Panc1 (cell line): ENCODE results near the gene STK4.

Experiments
- POLR2AphosphoS5 ChIP-seq: IDR thresholded peaks from 2 replicates; pipeline ENCODE4 v1.6.1; 2012; ENCODE audit warnings: mild to moderate bottlenecking, low read depth, low read length, moderate library complexity
- TF ChIP-seq, protein P1 (sequence below): fragments of 450-650 bp; IDR thresholded peaks from 2 replicates; pipeline ENCODE4 v1.5.1; 2017; ENCODE audit warnings: mild to moderate bottlenecking

- TF ChIP-seq, protein P1, sequence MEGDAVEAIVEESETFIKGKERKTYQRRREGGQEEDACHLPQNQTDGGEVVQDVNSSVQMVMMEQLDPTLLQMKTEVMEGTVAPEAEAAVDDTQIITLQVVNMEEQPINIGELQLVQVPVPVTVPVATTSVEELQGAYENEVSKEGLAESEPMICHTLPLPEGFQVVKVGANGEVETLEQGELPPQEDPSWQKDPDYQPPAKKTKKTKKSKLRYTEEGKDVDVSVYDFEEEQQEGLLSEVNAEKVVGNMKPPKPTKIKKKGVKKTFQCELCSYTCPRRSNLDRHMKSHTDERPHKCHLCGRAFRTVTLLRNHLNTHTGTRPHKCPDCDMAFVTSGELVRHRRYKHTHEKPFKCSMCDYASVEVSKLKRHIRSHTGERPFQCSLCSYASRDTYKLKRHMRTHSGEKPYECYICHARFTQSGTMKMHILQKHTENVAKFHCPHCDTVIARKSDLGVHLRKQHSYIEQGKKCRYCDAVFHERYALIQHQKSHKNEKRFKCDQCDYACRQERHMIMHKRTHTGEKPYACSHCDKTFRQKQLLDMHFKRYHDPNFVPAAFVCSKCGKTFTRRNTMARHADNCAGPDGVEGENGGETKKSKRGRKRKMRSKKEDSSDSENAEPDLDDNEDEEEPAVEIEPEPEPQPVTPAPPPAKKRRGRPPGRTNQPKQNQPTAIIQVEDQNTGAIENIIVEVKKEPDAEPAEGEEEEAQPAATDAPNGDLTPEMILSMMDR: no peak
- no peak for TF ChIP-seq POLR2AphosphoS5
Observed at GRCh38 chr20:45070932-45071632, 104.8 kb downstream of the STK4 start.
